Measurements from ENCODE around the gene LMOD1.
"Not testable (repeated sequence)": the region's sequence is repeated elsewhere in the genome, so short reads cannot be mapped to it uniquely, and the experiment has no call there.

The LMOD1 gene

DNA sequence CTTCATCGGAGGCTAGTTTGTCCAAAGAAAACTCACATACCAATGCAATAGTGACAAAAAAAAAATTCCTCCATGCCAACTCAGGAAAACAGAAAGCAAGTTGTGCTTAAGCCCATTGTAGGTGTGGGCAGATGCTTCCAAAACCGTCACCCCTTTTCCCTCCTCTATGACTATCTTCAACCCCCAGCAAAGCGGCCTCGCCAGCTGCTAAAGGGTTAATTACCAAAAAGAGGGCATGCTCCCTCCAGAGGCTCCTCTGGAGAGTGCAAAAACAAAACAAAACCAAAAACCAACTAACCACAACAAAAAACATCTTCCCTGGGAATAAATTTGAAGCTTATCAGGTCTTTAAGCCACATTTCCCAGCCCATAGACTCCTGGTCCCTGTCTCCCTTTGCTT lies 1.2 kb downstream of the LMOD1 start:
- H3K4me3 ChIP-seq (ENCODE audit: low read depth, low read length): peak overlapping the region; percentile 73
- TF ChIP-seq, protein P1, sequence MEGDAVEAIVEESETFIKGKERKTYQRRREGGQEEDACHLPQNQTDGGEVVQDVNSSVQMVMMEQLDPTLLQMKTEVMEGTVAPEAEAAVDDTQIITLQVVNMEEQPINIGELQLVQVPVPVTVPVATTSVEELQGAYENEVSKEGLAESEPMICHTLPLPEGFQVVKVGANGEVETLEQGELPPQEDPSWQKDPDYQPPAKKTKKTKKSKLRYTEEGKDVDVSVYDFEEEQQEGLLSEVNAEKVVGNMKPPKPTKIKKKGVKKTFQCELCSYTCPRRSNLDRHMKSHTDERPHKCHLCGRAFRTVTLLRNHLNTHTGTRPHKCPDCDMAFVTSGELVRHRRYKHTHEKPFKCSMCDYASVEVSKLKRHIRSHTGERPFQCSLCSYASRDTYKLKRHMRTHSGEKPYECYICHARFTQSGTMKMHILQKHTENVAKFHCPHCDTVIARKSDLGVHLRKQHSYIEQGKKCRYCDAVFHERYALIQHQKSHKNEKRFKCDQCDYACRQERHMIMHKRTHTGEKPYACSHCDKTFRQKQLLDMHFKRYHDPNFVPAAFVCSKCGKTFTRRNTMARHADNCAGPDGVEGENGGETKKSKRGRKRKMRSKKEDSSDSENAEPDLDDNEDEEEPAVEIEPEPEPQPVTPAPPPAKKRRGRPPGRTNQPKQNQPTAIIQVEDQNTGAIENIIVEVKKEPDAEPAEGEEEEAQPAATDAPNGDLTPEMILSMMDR (IDR thresholded peaks at IDR 0.05; ENCODE audit: low read depth, low read length): peak; percentile 50

DNA sequence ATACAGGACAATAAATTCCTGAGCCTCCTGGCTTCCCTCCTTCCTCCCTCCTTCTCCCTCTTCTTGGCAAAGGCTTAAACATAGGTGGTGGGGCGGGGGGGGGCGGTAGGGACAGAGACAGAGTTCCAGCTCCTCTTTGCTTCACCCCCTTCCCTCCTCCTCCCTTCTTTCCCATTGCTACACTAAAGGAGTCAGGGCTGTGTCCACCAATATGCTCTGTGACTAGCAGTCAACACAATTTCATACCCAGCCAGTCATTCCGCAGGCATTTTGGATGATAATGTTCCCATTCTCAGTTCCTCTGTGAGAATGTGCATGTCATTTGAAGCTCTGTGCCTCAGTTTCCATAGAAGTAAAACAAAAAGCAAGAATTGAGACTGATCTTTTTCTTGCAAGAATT lies 1.7 kb downstream of the LMOD1 start:
- peak overlapping the region; percentile 73 for H3K4me3 ChIP-seq (ENCODE audit: low read depth, low read length)
- TF ChIP-seq, protein P1 (IDR thresholded peaks at IDR 0.05; ENCODE audit: low read depth, low read length): no peak

DNA sequence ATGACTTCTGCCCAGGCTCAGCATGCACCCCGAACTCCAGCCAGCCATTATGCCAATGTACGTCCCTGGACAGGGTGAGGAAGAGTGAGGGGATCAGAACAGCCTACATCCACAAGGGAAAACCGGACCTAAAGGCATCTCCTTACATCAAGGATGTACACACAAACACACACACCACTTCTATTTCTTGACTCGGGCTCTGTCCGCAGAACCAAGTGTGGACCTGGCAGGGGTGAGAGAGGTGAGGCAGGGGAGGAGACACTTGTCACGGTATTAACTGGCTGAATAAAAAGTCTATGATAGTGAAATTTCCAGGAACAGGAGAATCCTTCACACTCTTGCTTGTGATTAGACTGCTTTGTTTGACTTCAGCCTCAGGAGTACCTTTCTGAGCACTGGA lies 2.3 kb downstream of the LMOD1 start:
- H3K4me3 ChIP-seq (ENCODE audit: low read depth, low read length): peak overlapping the region; percentile 73
- TF ChIP-seq, protein P1 (IDR thresholded peaks at IDR 0.05; ENCODE audit: low read depth, low read length): no peak

DNA sequence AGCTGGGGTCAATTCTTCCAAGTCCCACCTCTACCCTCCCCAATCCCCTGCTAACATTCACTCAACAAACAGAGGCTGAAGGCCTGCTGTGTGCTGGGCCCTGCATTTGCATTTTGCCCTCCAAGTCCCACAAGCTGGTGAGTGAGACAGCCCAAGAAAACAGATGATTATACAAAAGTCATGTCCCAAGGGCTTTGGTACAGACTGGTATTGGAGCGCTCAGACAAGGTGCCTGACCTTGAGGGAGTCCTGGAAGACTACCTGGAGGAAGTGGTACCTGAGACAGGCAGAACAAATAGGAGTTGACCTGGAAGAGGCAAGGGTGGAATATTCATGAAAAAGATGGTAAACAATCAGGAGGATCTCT lies 4.2 kb downstream of the LMOD1 start:
- no peak overlapping the region; the same call in 1 of the 2 replicates for H3K4me3 ChIP-seq (ENCODE audit: low read depth, low read length)
- TF ChIP-seq, protein P1 (IDR thresholded peaks at IDR 0.05; ENCODE audit: low read depth, low read length): no peak

DNA sequence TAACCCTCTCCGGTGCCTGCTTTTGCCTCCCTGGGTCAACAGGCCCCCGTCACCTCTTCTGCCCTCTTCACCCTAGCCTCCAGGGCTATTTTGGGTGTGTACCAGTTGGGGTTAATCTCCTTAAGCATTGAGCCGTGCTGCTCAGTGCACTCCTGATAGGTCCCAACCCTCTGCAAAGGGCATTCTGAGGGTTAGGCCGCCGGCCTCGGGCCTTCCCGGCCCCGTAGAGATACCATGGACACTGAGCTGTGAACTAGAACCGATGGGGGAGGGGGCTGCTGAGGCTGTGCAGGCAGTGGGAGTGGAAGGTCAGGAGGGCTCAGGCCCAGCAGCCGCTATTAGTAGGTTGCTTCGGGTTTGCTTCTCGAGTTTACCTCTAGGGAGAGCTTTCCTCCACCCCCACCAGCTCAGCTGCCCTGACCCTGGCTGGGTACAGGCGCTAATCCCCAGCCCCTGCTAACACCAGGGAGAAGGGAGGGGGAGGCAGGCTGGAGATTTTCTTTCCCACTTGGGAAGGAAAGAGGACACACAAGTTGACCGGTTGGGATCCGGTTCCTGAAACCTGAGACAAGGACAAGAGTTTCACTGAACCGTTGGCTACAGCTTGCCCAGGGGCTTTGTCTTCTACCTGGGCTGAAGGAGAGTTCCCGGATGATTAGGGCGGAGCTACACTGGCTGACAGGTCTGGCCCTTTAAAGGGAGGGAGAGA lies 4.8 kb downstream of the LMOD1 start:
- H3K4me3 ChIP-seq (ENCODE audit: low read depth, low read length): peak overlapping the region; percentile 6
- TF ChIP-seq, protein P1 (IDR thresholded peaks at IDR 0.05; ENCODE audit: low read depth, low read length): no peak

DNA sequence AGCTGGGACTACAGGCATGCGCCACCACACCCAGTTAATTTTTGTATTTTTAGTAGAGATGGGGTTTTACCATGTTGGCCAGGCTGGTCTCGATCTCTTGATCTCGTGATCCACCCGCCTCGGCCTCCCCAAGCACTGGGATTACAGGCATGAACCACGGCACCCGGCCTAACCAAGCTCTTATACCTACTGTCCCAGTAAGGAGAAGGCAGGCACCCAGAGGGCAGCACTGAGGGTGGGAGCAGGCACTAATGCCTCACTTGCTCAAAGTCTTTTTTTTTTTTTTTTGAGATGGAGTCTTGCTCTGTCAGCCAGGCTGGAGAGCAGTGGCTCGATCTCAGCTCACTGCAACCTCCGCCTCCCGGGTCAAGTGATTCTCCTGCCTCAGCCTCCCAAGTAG lies 6.0 kb downstream of the LMOD1 start:
- H3K4me3 ChIP-seq (ENCODE audit: low read depth, low read length): not testable (repeated sequence)

DNA sequence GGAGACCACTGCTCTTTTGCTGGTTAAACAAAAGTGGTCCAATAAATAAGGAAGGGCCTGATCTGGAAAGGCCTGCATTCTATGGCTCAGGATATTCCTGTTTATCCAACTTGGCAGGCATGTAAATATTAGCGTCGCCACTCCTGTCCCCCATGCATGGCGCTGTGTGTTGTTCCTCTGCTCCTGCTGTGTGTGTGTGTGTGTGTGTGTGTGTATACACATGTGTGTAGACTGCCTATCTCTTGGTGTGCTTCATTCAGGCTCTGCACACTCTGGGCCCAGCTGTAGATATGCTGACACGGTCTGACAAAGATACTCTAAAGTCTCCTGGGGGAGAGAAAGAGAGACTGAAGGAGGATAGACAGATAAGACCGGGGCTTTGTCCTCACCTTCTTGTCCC lies 6.8 kb downstream of the LMOD1 start:
- TF ChIP-seq, protein P1 (IDR thresholded peaks at IDR 0.05; ENCODE audit: low read depth, low read length): no peak
- H3K4me3 ChIP-seq (ENCODE audit: low read depth, low read length): no peak overlapping the region

DNA sequence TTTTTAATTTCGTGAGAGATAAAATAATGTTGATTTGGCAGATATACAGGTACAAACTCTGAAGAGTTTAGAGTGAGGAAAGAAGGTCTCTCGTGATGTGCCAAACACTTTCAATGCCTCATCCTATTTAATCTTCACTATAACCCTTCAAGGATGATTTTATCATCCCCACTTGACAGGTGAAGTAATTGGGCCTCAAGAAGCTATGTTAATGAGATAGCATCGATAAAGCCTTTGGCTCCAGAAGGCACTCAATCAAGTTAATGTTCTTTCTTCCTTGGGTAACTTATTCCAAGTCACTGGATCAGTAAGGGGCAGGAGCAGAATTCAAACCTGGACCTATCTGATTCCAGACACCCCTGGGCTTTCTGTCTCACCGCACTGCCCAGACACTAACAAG lies 7.2 kb downstream of the LMOD1 start:
- TF ChIP-seq, protein P1 (IDR thresholded peaks at IDR 0.05; ENCODE audit: low read depth, low read length): no peak
- H3K4me3 ChIP-seq (ENCODE audit: low read depth, low read length): no peak overlapping the region

Measured in WI38 (cell line).